Endothelial cell of umbilical vein (primary cell): ENCODE results near the gene HS3ST3A1. TPM values are rescaled to one million over a fixed set of nuclear protein-coding genes. Genes with fewer than 3 reads are reported as not detected.

Experiments
- BruUV-seq: library from RNA; stranded (reverse); fragments of 400-500 nt; replicated peaks from 2 replicates; lab custom pipeline; 2021; lab: Mats Ljungman, UMichigan
- CTCF ChIA-PET: fragments of 300-600, 350-600 bp; sonication (Branson Sonifier 250); formaldehyde crosslinking; loops from one replicate; lab custom pipeline; 2021; ENCODE audit warnings: antibody characterized with exemption, inconsistent platforms; lab: Charles Lee
- POLR2A ChIA-PET: fragments of 300-600, 350-600 bp; sonication (Branson Sonifier 250); formaldehyde crosslinking; loops from one replicate; lab custom pipeline; 2021; ENCODE audit warnings: antibody characterized with exemption, inconsistent platforms; lab: Charles Lee
- DNase-seq: peaks from one replicate; pipeline ENCODE4 v3.0.0-alpha.2; 2011; ENCODE audit warnings: low read depth, low spot score
- FAIRE-seq: peaks from 2 replicates; lab custom pipeline; 2011; peaks lifted over from hg19 to GRCh38; lab: Jason Lieb, UNC
- H2AFZ ChIP-seq: 2 replicates; pipeline ENCODE4 v1.6.0; 2012; ENCODE audit warnings: low read depth, low read length, control low read depth, inconsistent platforms
- H3K27ac ChIP-seq: 2 replicates; pipeline ENCODE4 v1.5.1; 2011; ENCODE audit warnings: low read depth, mild to moderate bottlenecking, control low read depth, low read length, moderate library complexity; ENCODE audit not compliant: insufficient read depth
- H3K27me3 ChIP-seq, 2 experiments: 2 replicates each; pipeline versions ENCODE4 v1.6.0 to v1.6.1; 2011; ENCODE audit warnings: low read length in 2 of 2, mixed read lengths in 1 of 2; ENCODE audit not compliant: control insufficient read depth in 2 of 2, insufficient read depth in 2 of 2
- H3K36me3 ChIP-seq, 2 experiments: 2 replicates in 1 of 2; 3 replicates in 1 of 2; pipeline ENCODE4 v1.5.1; 2011; ENCODE audit warnings: low read length in 2 of 2, mild to moderate bottlenecking in 1 of 2, moderate library complexity in 1 of 2; ENCODE audit not compliant: control insufficient read depth in 2 of 2, insufficient read depth in 2 of 2; ENCODE audit errors: extremely low read depth in 1 of 2
- H3K4me1 ChIP-seq: 3 replicates; pipeline ENCODE4 v1.5.1; 2011; ENCODE audit warnings: mild to moderate bottlenecking, low read length; ENCODE audit not compliant: control insufficient read depth, insufficient read depth; ENCODE audit errors: extremely low read depth
- H3K4me2 ChIP-seq: 2 replicates; pipeline ENCODE4 v1.6.1; 2011; ENCODE audit warnings: low read length, control low read depth, mixed read lengths; ENCODE audit not compliant: insufficient read depth
- H3K4me3 ChIP-seq, 3 experiments: fragments of 200-600 bp in 1 of 3; sonication (generic), shearing (Covaris generic) in 1 of 3; replicated peaks in 1 of 3; 2 replicates each; pipeline ENCODE4 v1.5.1; 2011 to 2016; ENCODE audit warnings: control low read depth in 3 of 3, low read length in 3 of 3, mild to moderate bottlenecking in 2 of 3, inconsistent platforms in 1 of 3, low read depth in 1 of 3, moderate library complexity in 1 of 3; ENCODE audit not compliant: insufficient read depth in 1 of 3
- H3K79me2 ChIP-seq: 2 replicates; pipeline ENCODE4 v1.6.0; 2012; ENCODE audit warnings: low read length, inconsistent platforms; ENCODE audit not compliant: control insufficient read depth, insufficient read depth
- H3K9ac ChIP-seq: replicated peaks from 2 replicates; pipeline ENCODE3; 2011; ENCODE audit warnings: low read length, control low read depth; ENCODE audit not compliant: insufficient read depth; ENCODE audit errors: extremely low read depth
- H3K9me1 ChIP-seq: replicated peaks from 3 replicates; pipeline ENCODE4 v1.6.0; 2011; ENCODE audit warnings: mild to moderate bottlenecking, low read length; ENCODE audit not compliant: control insufficient read depth, insufficient read depth; ENCODE audit errors: extremely low read depth
- H3K9me3 ChIP-seq: replicated peaks from 2 replicates; pipeline ENCODE4 v1.5.1; 2012; ENCODE audit warnings: low read length, inconsistent platforms; ENCODE audit not compliant: control insufficient read depth, insufficient read depth
- H4K20me1 ChIP-seq: replicated peaks from 2 replicates; pipeline ENCODE3; 2011; ENCODE audit warnings: mild to moderate bottlenecking, low read length; ENCODE audit not compliant: control insufficient read depth, insufficient read depth; ENCODE audit errors: extremely low read depth
- EZH2 ChIP-seq: IDR thresholded peaks from 2 replicates; pipeline ENCODE4 v1.6.1; 2012; ENCODE audit warnings: borderline replicate concordance, low read depth, mild to moderate bottlenecking, moderate library complexity, low read length, inconsistent platforms; ENCODE audit not compliant: severe bottlenecking
- JUN ChIP-seq: IDR thresholded peaks from 2 replicates; pipeline ENCODE4 v1.6.1; 2011; ENCODE audit warnings: borderline replicate concordance, low read depth; ENCODE audit not compliant: insufficient read length, insufficient read depth
- MYC ChIP-seq: IDR thresholded peaks from one replicate; pipeline ENCODE4 v1.6.1; 2011; ENCODE audit warnings: mild to moderate bottlenecking, low read depth, low read length
- dilution Hi-C: fragments of 300-500 bp; cut with MboI; formaldehyde crosslinking; loops from one replicate; pipeline ENCODE4 v1.15.0; 2019; ENCODE audit warnings: low sequenced_read_pairs; ENCODE audit not compliant: extremely low pct_ligation_motif_present
- intact Hi-C: fragments of 100-400 bp; cut with micrococcal nuclease; formaldehyde crosslinking; loops from one replicate; pipeline ENCODE4 v1.10.0; 2022
- polyA plus RNA-seq, 4 experiments: library from polyadenylated mRNA; depleted of rRNA in 3 of 4; stranded (reverse) in 3 of 4; unstranded in 1 of 4; fragments of >200 nt; gene quantifications; 2 replicates each; pipeline versions ENCODE4 v1.2.1 to v1.2.3, GENCODE V29; 2011 to 2012; ENCODE audit warnings: missing spikeins in 1 of 4
- total RNA-seq: library from RNA; stranded (reverse); gene quantifications from 2 replicates; pipeline ENCODE4 v1.2.3, GENCODE V29; 2021
- TF ChIP-seq, protein P1 (sequence below), 2 donors: IDR thresholded peaks; 1 replicate in 1 of 2; 2 replicates in 1 of 2; pipeline ENCODE4 v1.5.1; 2011; ENCODE audit warnings: low read length in 2 of 2, mild to moderate bottlenecking in 2 of 2, moderate library complexity in 2 of 2, control low read depth in 1 of 2, inconsistent platforms in 1 of 2, low read depth in 1 of 2; ENCODE audit not compliant: insufficient read depth in 1 of 2; ENCODE audit errors: extremely low read depth in 1 of 2

HS3ST3A1 gene
- total and polyA plus RNA-seq, 2 donors (not counting 3 experiments of a cell fraction or from before 2014, with no cell fraction given), result not detected

DNA sequence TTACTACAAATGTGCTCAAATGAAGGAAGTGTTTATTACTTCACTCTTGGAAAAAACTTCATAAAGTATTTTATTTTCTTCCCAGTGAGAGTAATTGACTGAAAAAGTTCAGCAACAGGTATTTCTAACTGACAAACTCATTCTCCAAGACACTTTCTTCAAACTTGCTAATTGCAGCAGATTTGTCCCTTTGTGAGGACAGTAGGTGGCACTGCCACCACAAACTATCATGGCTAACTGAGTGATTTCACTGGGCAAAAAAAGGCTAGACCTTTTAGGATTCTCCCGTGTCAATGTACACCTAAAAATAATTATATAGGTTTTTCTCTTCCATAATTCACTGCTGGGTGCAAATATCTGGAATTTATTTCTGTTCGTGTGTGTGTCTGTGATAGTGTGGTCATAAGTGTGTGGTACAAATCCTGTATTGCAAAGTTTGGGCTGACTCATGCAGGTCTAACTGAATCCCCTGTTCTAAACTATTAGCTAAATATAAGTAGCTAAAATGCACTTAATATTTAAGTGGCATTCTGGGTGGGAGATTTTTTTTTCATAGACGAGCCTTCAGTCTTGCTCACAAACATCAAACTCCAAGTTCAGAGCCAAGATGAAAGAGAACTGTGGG is 3.9 kb downstream of the HS3ST3A1 start:
- H3K9ac ChIP-seq, result no peak overlapping the region
- H3K79me2 ChIP-seq, result no peaks in the 10 kb centered on the region
- dilution Hi-C loops (no loop called here), intact Hi-C loops (loop anchor here (5.0 to 10.0 kb wide), 2 partner anchors 467 to 1559 kb away; partner anchors contain the start of gene COX10)
- no peak overlapping the region for H3K27ac ChIP-seq
- CTCF ChIA-PET, result interaction anchor here (0.6 to 4.3 kb wide), 7 partner anchors 9 to 1574 kb away, joined by 3 to 66 read pairs (median 5); partner anchors contain the start of gene HS3ST3B1
- no peaks in the 10 kb centered on the region for H3K9me3 ChIP-seq
- H2AFZ ChIP-seq, result no peak overlapping the region
- no peaks in the 10 kb centered on the region for H3K4me1 ChIP-seq
- no peaks in the 10 kb centered on the region for H3K36me3 ChIP-seq
- DNase-seq (peak; percentile 27), FAIRE-seq (no peak)
- TF ChIP-seq MYC (no peak), JUN (no peak), EZH2 (no peak)
- TF ChIP-seq, protein P1, sequence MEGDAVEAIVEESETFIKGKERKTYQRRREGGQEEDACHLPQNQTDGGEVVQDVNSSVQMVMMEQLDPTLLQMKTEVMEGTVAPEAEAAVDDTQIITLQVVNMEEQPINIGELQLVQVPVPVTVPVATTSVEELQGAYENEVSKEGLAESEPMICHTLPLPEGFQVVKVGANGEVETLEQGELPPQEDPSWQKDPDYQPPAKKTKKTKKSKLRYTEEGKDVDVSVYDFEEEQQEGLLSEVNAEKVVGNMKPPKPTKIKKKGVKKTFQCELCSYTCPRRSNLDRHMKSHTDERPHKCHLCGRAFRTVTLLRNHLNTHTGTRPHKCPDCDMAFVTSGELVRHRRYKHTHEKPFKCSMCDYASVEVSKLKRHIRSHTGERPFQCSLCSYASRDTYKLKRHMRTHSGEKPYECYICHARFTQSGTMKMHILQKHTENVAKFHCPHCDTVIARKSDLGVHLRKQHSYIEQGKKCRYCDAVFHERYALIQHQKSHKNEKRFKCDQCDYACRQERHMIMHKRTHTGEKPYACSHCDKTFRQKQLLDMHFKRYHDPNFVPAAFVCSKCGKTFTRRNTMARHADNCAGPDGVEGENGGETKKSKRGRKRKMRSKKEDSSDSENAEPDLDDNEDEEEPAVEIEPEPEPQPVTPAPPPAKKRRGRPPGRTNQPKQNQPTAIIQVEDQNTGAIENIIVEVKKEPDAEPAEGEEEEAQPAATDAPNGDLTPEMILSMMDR (IDR thresholded peaks at IDR 0.05; ENCODE audit: extremely low read depth in 1 of 2, insufficient read depth in 1 of 2, low read depth in 1 of 2, low read length in 2 of 2), result peak; percentile 21 to 39
- POLR2A ChIA-PET, result no interaction called here
- BruUV-seq, result no TSS peak
- H3K4me2 ChIP-seq, result no peak overlapping the region
- no peaks in the 10 kb centered on the region for H3K9me1 ChIP-seq
- peaks cover 13 to 27% of the 10 kb centered on the region in 2 experiments for H3K27me3 ChIP-seq
- no peaks in the 10 kb centered on the region for H4K20me1 ChIP-seq
- H3K4me3 ChIP-seq, result no peak overlapping the region
